Ammon's horn (tissue), 1 donor: Measurements from ENCODE around the gene RPL29.
"Not testable (repeated sequence)": the region's sequence is repeated elsewhere in the genome, so short reads cannot be mapped to it uniquely, and the experiment has no call there.

ENCODE experiments used
- DNase-seq: peaks from one replicate; pipeline ENCODE4 v3.0.0-alpha.2; 2016; ENCODE audit warnings: low spot score

RPL29 gene

DNA sequence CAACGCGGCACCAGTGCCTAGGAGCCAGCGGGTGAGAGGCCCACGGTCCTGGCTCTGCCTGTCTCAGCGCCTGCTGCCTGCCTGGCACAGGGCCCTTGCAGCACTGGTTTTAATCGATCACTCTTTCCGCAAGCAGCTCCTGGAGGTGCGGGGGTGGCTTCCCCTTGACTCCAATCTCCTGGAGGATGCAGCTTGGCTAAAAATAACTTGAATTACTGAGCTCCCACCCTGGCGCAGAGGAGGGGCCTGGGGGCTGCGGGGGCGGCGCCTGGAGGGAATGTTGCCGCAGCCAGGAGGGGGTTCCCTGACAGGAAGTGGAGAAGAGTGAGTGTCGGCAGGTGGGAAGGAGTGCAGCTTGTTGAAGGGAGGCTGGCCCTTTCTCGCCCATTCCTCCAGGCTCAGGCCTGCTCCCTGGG lies 9.9 kb upstream of the RPL29 start:
- DNase-seq: no peak

DNA sequence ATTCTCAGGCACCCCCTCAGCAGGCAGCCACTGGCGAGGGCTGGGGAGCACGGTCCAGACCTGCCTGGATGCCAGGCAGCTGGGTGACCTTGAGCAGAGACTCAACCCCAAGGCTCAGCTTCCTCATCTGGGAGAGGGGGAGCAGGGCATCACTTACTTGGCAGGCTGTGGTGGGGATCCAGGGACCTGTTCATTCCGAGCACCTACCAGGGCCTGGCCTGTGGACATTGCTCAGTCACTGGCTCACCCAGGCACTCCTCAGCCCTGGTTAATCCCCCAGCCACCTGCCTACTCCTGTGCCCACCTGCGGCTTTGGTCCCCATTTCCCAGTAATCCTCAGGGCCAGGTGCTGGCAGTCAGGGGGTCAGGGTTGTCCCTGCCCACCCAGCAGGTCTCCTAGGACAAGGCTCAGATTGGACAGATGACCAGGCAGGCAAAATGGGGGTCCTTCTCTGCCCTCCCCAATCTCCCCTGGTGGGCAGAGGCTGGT lies 9.3 kb upstream of the RPL29 start:
- no peak for DNase-seq

DNA sequence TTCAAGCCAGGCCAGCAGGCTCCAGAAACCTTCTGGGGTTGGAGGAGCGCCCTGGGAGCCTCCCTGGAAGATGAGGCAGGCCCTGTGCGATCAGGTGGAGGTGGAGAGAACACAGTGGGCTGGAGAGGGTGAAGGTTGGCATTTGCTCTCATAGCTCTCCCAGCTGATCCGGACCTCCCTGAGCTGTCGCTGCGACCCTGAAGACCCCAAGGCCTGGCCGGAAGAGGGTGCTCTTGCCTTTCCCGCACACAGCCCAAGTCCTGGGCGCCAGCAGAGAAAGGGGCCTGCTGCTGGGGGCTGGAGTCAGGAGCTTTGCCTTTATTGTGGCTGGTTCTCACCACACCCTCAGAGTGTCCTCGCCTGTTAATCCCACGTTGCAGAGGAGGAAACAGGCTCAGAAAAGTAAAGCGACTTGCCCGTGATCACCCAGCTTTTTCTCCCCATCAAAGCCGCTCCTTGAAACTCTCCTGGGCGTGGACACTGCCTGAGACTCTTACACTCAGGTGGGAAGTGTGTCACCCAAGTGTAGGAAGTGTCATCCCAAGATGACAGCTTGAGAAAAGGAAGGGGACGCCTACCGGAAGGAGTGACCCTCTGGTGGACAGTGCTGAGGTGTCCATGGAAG lies 8.6 kb upstream of the RPL29 start:
- DNase-seq: peak; percentile 83

DNA sequence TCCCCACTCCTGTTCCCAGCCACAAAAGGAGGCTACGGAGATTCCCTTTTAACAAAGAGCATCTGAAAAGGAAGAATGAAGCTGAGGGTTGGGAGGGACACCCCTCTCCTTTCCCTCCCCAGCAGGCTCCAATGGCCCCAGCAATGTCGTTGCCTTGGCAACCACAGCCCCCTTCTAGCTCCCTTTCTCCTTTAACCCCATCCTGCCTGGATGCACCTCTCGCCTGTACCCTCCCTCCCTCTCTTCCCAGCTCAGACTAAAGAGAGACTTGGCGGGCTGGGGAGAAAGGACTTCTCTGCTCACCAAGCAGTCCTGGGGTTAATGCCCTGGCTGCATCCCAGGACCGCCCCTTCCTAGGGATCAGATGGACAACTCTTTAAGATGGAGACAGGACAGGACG lies 7.1 kb upstream of the RPL29 start:
- DNase-seq: no peak

GRCh38 chr3:52001443-52001974 lies 5.8 kb upstream of the RPL29 start:
- DNase-seq: peak; percentile 84

GRCh38 chr3:51999846-52000245 lies 4.2 kb upstream of the RPL29 start:
- no peak for DNase-seq

GRCh38 chr3:51998774-51999173 lies 3.1 kb upstream of the RPL29 start:
- DNase-seq: no peak

DNA sequence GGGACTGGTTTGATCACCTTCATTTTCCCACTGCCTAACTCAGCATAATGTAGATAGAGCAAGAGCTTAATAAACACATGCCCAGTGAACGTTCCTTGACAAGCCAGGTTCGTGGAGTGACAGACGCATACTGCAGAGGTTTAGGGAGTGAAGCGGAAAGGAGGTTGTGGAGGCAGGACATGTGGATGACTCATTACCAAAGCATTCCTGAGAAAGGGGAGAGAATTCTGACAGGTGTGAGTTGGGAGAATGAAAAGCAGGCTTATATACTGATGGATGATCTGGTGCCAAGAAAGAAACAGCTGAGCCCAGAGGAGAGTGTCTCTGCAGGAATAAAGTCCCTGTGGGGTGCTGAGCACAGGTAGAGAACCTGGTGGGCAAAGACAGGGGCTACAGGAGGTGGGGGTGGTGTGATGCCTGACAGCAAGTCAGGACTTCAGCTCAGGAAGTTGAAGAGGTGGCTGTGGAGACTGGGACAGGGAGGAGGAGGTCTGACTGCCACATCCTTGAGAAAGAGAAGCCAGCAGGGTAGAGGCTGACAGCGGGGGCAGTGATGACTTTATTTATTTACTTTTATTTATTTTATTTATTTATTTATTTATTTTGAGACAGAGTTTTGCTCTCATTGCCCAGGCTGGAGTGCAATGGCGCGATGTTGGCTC lies 2.4 kb upstream of the RPL29 start:
- no peak for DNase-seq

DNA sequence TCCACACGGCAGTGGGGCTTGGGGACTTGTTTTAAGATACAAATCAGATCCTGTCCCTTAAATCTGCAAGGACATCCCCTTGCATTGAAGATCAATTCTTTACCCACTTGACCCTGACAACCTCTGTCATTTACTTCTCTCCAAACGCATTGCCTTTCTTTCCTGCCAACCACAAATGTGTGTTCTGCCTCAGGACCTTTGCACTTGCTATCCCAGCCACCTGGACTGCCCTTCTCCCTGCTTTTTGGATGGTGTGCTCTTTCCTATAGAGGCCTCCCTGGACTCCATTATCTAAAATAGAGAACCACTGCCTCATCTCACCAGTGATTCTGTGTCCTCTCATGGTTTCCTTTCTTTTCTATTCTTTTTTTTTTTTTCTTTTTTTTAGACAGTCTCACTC lies 1.5 kb upstream of the RPL29 start:
- no peak for DNase-seq

GRCh38 chr3:51994530-51994929 lies 1.2 kb downstream of the RPL29 start:
- DNase-seq: no peak

GRCh38 chr3:51993657-51994056 lies 2.0 kb downstream of the RPL29 start:
- DNase-seq: not testable (repeated sequence)

DNA sequence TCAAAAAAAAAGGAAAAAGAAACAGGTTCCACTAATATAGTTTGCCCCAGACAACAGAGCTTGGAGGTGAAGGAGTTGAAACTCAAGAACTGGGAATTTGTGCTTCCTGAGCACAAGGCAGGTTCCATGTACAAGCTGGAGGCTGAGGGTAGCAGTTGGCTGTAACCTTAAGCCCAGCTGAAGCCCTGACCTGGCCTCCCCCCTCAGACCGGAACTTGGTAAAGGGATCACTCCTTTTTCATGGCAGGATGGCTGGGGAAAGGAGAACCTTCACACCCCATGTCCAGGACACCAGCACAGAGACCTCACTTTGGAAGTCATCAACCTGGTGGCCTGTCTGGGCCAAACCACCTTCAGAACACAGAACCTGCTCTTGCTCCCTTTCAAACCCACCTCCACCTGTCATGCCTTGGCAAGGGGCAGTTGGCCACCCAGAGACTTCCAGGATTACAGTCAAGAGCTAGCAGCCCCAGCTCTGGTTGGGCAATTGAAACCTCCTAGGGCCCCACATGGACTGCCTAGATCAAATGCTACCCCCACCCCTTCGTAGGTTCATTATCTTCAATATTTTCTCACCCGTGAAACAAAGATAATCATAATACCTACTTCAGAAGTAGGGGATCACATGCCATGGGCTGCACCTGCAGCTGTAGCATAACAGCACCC lies 3.5 kb downstream of the RPL29 start:
- no peak for DNase-seq

DNA sequence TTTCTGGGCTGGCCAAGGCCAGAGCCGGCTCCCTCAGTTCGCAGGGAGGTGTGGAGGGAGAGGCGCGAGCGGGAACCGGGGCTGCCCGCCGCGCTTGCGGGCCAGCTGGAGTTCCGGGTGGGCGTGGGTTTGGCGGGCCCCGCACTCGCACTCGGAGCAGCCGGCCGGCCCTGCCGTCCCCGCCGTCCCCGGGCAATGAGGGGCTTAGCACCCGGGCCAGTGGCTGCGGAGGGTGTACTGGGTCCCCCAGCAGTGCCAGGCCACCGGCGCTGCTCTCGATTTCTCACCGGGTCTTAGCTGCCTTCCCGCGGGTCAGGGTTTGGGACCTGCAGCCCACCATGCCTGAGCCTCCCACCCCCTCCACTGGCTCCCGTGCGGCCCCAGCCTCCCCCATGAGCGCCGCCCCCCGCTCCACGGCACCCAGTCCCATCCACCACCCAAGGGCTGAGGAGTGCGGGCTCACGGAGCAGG lies 5.2 kb downstream of the RPL29 start:
- not testable (repeated sequence) for DNase-seq

GRCh38 chr3:51988286-51989146 lies 7.2 kb downstream of the RPL29 start:
- no peak for DNase-seq

DNA sequence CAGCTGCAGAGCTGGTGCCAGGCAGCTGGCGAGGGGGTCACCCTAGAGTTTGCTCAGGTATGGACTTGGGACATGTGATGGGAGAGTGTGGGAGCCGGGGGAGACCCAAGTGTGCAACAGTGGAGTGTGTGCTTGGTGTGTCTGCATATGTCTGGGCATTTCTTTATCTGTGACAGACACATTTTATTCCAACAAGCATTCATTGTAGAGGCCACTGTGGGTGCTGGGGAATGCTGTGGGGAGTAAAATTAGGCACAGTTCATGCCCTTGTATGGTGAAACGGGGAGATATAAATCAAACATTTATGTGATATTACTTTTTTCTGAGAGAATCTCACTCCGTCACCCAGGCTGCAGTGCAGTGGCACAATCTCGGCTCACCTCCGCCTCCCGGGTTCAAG lies 8.1 kb downstream of the RPL29 start:
- no peak for DNase-seq

DNA sequence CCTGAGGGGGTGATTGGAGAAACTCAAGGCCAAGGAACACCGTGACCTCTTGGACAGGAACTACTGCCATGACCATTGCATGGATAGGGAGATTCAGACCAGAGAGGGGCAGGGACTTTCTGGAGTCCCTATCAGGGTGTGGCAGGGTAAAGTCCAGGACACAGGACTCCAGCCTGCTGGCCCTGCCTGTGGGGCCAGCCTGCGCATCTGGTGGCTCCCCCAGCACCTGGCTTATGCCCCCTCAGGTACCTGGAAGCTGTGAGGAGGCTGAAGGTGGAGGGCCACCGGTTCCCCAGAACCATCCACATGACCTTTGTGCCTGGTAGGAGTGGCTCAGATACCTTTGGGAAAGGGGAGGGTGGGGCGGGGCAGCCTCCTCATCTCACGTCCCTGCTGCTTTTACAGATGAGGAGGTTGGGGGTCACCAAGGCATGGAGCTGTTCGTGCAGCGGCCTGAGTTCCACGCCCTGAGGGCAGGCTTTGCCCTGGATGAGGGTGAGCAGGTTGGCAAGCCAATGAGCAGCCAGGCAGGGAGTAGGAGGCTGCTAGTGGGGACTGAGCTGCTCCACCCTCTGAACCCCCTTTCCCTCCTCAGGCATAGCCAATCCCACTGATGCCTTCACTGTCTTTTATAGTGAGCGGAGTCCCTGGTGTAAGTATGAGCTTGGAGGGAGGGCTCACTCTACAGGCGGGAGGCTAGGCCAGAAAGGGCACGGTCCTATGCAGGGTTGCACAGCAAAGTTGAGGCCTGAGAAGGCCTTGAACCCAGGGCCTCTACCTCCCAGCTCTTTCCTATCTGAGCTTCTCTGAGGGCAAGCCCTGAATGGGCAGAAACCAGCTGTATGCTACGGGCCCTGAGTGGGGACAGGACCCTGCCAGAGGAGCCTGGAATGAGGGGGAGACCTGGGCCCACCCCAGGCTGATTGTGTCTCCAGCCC lies 9.4 kb downstream of the RPL29 start:
- no peak for DNase-seq

DNA sequence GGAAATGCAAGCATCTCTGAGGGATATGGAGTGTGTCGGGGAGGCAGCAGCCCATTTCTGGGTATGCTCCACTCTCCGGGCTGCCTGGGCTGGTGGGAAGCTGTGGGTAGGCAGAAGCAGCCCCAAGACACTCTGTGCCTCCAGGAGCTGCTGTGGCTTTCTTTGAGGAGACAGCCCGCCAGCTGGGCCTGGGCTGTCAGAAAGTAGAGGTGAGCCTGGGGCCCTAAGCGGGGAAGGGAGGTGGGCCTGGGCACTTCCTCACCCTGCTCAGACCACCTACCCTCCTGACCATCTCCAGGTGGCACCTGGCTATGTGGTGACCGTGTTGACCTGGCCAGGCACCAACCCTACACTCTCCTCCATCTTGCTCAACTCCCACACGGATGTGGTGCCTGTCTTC lies 10.6 kb downstream of the RPL29 start:
- no peak for DNase-seq

GRCh38 chr3:51984269-51984647 lies 11.4 kb downstream of the RPL29 start:
- no peak for DNase-seq

DNA sequence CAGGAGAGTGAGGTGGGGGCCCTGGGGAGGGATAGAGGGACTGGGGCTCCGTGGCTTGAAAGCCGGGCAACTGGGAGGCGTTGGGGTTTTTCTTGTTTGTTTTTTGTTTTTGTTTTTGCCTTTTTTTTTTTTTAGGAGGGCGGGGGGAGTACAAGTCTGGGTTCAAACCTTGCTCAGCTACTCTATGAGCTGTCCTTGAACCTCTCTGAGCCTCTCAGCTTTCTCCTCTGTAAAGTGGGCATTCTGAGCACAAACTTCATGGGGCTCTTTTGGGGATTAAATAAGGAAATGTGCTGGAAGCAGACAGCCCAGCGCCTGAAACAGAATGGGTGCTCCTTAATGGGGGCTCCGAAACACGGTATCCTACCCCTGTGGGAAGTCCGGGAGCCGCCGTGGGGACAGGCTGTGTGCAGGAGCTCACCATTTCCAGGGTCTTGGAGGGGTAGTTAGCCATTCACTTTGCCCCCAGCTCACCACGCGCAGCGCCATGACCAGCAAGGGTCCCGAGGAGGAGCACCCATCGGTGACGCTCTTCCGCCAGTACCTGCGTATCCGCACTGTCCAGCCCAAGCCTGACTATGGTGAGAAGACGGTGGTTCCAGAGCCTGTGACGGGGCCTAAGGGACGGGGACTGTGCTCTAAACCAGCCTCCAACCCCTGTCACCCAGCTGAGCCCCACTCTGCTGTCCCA lies 12.0 kb downstream of the RPL29 start:
- DNase-seq: no peak
